ENCODE results near the gene SLC25A23. TPM values are rescaled to one million over a fixed set of nuclear protein-coding genes. Genes with fewer than 3 reads are reported as not detected.

The SLC25A23 gene
- total and polyA plus RNA-seq, 9 donors, result 26.7 to 74.0 (median 43.8) TPM

DNA sequence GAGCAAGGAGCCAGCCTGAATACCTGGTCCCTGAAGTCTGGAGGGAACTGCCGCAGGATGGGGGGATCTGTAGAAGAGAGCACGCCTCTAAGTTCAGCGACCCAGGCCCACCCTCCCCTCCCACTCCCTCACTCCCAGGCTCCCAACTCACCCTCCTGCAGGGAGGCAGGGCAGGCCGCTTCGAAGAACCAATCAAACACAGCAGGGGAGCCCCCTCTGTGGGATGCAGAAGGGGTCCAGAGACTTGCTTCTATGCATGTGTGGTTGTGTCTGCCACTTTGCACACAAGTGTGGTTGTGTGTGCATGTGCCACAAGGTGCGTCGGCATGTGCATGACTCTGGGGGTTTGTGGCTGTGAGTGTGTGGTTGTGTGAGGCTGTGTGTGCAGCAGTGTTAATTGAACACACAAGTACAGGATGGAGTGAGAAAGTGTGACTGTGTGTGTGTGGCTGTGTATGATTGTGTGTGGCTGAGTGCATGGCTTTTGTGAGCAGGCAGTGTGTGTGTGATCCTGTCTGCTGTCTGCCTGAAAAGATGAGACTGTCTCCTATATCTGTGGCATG lies 20.3 kb upstream of the SLC25A23 start:
- H3K27me3 ChIP-seq, result no peaks in the 10 kb centered on the region
- H3K4me1 ChIP-seq (ENCODE audit: insufficient read depth), result peaks cover 5% of the 10 kb centered on the region
- TF ChIP-seq POLR2A (IDR thresholded peaks at IDR 0.05) (no peak), EP300 (IDR thresholded peaks at IDR 0.05) (no peak)
- TF ChIP-seq, protein P1, sequence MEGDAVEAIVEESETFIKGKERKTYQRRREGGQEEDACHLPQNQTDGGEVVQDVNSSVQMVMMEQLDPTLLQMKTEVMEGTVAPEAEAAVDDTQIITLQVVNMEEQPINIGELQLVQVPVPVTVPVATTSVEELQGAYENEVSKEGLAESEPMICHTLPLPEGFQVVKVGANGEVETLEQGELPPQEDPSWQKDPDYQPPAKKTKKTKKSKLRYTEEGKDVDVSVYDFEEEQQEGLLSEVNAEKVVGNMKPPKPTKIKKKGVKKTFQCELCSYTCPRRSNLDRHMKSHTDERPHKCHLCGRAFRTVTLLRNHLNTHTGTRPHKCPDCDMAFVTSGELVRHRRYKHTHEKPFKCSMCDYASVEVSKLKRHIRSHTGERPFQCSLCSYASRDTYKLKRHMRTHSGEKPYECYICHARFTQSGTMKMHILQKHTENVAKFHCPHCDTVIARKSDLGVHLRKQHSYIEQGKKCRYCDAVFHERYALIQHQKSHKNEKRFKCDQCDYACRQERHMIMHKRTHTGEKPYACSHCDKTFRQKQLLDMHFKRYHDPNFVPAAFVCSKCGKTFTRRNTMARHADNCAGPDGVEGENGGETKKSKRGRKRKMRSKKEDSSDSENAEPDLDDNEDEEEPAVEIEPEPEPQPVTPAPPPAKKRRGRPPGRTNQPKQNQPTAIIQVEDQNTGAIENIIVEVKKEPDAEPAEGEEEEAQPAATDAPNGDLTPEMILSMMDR (IDR thresholded peaks at IDR 0.05), result no peak
- no peak overlapping the region for H3K27ac ChIP-seq
- H3K4me3 ChIP-seq, result no peak overlapping the region
- intact Hi-C loops (cut with DNase I), result no loop called here
- DNase-seq, result no peak
- H3K9me3 ChIP-seq, result no peaks in the 10 kb centered on the region
- H3K36me3 ChIP-seq, result no peaks in the 10 kb centered on the region
- WGBS, 3 donors, result 48 to 57% (median 51%) methylated on average over 7 of the region's 7 CpGs

DNA sequence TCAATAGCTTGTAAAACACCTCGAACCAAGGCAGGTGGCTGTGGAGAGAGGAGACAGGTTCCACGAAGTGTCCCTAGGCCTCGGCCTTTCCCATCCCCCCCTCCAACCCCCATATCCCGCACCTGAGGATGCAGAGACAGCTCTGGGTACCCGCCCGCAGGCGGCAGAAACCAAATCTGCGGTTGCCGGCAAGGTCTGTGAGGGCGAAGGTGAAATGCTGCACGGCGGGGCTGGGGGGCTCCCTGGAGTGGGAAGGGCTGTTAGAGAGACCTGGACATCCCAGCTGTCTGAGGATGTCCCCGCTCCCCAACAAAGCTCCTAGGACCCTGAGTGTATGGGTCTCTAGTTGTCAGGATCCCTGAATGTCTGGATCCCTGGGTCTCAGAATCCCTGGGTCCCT lies 19.2 kb upstream of the SLC25A23 start:
- TF ChIP-seq, protein P1 (IDR thresholded peaks at IDR 0.05), result no peak
- no peaks in the 10 kb centered on the region for H3K36me3 ChIP-seq
- intact Hi-C loops (cut with DNase I), result no loop called here
- H3K4me1 ChIP-seq (ENCODE audit: insufficient read depth), result peaks cover 5% of the 10 kb centered on the region
- H3K27me3 ChIP-seq, result no peaks in the 10 kb centered on the region
- 75 to 92% (median 83%) methylated on average over 13 of the region's 13 CpGs for WGBS, 3 donors
- no peak for DNase-seq
- H3K9me3 ChIP-seq, result no peaks in the 10 kb centered on the region
- H3K4me3 ChIP-seq, result no peak overlapping the region
- no peak overlapping the region for H3K27ac ChIP-seq

DNA sequence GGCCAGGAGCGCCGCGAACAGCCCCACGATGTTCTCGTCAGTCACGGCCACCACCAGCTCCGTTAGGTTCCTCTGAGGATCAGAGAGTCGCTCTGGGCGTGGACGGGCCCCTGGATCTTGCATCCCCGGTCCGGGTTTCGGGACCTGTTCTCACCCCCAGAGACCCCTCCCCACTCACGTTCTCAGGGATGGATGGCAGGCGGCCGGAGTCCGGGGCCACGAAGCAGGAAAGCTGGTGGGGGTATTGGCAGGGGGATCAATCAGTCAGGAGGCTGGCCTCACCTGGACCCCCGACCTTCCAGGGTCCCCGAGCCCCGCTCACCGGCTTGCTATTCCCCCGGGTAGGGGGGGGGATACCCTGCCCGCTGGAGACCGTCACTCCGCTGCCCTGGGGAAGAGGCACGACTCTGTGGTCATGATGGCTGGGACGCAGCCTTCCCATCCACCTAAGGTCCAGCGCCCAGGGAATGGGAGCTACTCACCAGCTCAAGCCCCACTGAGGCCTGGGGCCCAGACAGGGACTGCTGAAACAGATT lies 17.4 kb upstream of the SLC25A23 start:
- TF ChIP-seq POLR2A (IDR thresholded peaks at IDR 0.05) (no peak), EP300 (IDR thresholded peaks at IDR 0.05) (no peak)
- TF ChIP-seq, protein P1 (IDR thresholded peaks at IDR 0.05), result no peak
- no peak for DNase-seq
- no peaks in the 10 kb centered on the region for H3K9me3 ChIP-seq
- 12 to 19% (median 14%) methylated on average over 24 to 29 of the region's 29 CpGs for WGBS, 3 donors
- intact Hi-C loops (cut with DNase I), result no loop called here
- H3K27ac ChIP-seq, result no peak overlapping the region
- H3K4me1 ChIP-seq (ENCODE audit: insufficient read depth), result peaks cover 5% of the 10 kb centered on the region
- H3K27me3 ChIP-seq, result no peaks in the 10 kb centered on the region
- H3K36me3 ChIP-seq, result no peaks in the 10 kb centered on the region
- H3K4me3 ChIP-seq, result no peak overlapping the region

DNA sequence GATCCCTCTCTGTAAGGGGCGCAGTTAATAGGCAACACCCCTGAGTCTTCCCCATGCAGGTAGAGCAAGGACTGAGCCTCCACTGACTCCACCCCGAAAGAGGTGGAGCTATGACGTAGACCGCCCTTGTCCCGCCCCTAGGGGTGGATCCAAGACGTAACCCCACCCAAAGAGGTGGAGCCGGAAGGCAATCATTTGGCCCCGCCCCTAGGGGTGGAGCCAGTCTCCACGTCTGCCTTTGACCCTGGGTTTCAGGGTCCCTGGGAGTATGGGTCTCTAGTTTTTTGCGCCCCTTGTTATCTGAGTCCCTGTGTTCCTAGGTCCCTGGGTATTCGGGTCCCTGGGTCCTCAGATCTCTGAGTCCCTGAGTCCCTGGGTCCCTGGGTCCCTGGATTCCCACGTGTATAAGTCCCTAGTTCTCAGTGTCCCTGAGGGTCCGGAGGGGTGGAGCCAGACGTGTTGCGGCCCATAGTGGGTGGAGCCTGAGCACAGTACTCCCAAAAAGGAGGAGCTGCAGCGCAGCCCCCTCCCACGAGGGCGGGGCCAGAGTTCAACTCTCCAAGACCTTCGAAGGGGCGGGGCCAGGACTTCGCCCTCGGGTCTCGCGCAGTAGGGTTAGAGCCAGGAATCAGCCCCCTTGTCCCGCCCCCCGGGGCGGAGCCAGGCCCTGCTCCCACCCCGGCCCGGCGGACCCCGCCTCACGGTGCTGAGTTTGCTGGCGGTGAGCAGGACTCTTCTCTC lies 16.7 kb upstream of the SLC25A23 start:
- intact Hi-C loops (cut with DNase I), result no loop called here
- no peaks in the 10 kb centered on the region for H3K36me3 ChIP-seq
- no peaks in the 10 kb centered on the region for H3K9me3 ChIP-seq
- peaks cover 5% of the 10 kb centered on the region for H3K4me1 ChIP-seq (ENCODE audit: insufficient read depth)
- H3K4me3 ChIP-seq, result no peak overlapping the region
- DNase-seq, result peak; percentile 30 to 62 (median 46)
- no peak overlapping the region for H3K27ac ChIP-seq
- 2 to 5% (median 3%) methylated on average over 18 to 33 of the region's 33 CpGs for WGBS, 3 donors
- TF ChIP-seq EP300 (IDR thresholded peaks at IDR 0.05) (no peak), POLR2A (IDR thresholded peaks at IDR 0.05) (no peak)
- H3K27me3 ChIP-seq, result no peaks in the 10 kb centered on the region

Data from ovary (tissue), 9 donors.